Coronary artery (tissue), 2 donors: ENCODE measurements around the gene NEU4.
"Not testable (repeated sequence)": the region's sequence is repeated elsewhere in the genome, so short reads cannot be mapped to it uniquely, and the experiment has no call there.

Experiments
- DNase-seq: peaks from one replicate; pipeline ENCODE4 v3.0.0-alpha.2; 2017; ENCODE audit warnings: low spot score
- H3K27ac ChIP-seq, 2 donors: fragments of 200-600 bp; sonication (generic); one replicate each; pipeline ENCODE4 v1.5.1; 2016 to 2019
- H3K4me3 ChIP-seq: fragments of 200-600 bp; sonication (generic); 2 replicates; pipeline ENCODE4 v1.5.1; 2016; ENCODE audit warnings: mild to moderate bottlenecking, moderate library complexity
- TF ChIP-seq, protein P1 (sequence below): fragments of 200-600 bp; sonication (generic); IDR thresholded peaks from one replicate; pipeline ENCODE4 v1.5.1; 2019; ENCODE audit warnings: antibody characterized with exemption

Gene NEU4, protein sequence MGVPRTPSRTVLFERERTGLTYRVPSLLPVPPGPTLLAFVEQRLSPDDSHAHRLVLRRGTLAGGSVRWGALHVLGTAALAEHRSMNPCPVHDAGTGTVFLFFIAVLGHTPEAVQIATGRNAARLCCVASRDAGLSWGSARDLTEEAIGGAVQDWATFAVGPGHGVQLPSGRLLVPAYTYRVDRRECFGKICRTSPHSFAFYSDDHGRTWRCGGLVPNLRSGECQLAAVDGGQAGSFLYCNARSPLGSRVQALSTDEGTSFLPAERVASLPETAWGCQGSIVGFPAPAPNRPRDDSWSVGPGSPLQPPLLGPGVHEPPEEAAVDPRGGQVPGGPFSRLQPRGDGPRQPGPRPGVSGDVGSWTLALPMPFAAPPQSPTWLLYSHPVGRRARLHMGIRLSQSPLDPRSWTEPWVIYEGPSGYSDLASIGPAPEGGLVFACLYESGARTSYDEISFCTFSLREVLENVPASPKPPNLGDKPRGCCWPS

DNA sequence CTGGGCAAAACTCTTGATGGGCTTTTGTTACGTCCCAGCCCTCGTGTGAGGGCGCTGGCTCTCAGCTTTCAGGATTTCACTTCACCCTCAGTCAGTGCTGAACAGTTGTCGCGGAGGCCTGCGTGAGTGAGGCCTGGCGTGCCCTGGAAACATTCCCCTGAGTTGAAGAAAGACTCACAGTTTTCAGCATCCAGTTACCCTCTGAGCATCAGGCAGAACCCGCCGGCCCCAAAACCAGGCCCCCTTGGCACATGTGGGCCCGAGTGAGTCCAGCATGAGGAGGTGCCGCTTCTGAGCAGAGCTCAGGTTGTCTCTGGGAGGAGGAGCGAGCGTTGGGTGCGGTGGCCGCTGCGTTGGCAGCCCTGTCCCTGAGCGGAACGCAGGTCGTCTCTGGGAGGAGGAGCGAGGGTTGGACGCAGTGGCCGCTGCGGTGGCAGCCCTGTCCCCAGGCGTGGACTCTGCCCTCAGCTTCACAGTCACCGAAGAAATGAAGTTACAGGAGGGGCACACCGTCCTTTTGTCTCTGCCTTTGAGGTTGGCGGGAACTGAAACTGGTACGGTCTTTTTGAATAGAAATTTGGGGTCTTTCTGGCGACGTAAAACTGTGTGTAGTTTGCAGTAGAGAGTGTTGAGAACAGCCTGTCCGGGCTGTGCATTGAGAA, at the start of gene NEU4:
Gene NEU4 (plus strand): TSS at position 473 of the 662 bp plus-strand sequence. CDS start 5,292 bp downstream, outside the sequence.
- TF ChIP-seq, protein P1, sequence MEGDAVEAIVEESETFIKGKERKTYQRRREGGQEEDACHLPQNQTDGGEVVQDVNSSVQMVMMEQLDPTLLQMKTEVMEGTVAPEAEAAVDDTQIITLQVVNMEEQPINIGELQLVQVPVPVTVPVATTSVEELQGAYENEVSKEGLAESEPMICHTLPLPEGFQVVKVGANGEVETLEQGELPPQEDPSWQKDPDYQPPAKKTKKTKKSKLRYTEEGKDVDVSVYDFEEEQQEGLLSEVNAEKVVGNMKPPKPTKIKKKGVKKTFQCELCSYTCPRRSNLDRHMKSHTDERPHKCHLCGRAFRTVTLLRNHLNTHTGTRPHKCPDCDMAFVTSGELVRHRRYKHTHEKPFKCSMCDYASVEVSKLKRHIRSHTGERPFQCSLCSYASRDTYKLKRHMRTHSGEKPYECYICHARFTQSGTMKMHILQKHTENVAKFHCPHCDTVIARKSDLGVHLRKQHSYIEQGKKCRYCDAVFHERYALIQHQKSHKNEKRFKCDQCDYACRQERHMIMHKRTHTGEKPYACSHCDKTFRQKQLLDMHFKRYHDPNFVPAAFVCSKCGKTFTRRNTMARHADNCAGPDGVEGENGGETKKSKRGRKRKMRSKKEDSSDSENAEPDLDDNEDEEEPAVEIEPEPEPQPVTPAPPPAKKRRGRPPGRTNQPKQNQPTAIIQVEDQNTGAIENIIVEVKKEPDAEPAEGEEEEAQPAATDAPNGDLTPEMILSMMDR = no peak
- no peak for DNase-seq
- Histone ChIP-seq H3K27ac (no peak within 1 kb of the TSS), H3K4me3 (no peak within 1 kb of the TSS)

DNA sequence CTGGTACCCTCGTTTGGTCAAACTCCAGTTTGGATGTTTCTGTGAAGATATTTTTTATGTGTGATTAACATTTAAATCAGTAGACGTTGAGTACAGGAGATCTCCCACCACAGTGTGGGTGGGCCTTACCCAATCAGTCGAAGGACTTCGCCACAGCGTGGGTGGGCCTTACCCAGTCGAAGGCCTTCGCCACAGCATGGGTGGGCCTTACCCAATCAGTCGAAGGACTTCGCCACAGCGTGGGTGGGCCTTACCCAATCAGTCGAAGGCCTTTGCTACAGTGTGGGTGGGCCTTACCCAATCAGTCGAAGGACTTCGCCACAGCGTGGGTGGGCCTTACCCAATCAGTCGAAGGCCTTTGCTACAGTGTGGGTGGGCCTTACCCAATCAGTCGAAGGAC, 49.1 kb upstream of the NEU4 start:
- not testable (repeated sequence) for DNase-seq, H3K27ac ChIP-seq, H3K4me3 ChIP-seq

DNA sequence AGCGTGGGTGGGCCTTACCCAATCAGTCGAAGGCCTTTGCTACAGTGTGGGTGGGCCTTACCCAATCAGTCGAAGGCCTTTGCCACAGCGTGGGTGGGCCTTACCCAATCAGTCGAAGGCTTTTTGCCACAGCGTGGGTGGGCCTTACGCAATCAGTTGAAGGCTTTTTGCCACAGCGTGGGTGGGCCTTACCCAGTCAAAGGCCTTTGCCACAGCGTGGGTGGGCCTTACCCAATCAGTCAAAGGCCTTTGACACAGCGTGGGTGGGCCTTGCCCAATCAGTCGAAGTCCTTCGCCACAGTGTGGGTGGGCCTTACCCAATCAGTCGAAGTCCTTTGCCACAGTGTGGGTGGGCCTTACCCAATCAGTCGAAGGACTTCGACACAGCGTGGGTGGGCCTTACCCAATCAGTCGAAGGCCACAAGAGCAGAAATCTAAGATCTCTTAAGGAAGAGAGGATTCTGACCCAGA, 48.7 kb upstream of the NEU4 start:
- no peak overlapping the region for H3K27ac ChIP-seq
- DNase-seq = no peak
- TF ChIP-seq, protein P1 = no peak

DNA sequence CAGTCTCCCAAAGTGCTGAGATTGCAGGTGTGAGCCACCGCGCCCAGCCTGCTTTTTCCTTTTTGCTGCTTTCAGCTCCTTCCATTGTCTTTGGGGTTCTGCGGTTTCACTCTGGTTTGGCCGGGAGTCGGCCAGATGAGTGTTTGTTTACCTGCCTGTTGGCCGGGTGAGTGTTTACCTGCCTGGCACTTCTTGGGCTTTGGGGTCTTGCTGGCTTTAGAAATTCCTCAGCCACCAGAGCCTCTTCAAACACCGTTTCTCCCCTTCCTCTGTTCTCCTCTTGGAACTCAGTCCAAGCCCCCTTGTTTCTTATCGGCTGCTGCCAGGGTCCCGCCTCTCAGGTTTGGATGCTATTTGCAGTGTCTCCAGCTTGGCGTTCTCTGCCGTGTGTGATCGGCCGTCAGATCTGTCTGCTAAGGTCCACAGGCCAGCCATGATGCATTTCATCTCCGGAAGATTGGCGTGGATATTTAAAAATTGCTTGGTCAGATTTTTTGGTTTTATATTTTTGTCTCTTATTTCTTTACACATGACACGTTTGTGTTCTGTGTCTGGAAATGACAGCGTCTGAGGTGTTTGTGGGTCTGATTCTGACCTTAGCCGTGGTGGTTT, 46.6 kb upstream of the NEU4 start:
- no peak for DNase-seq
- no peak overlapping the region for H3K27ac ChIP-seq
- TF ChIP-seq, protein P1 = no peak
- H3K4me3 ChIP-seq = no peak overlapping the region

More for the DNA sequence above, 48.7 kb upstream of the NEU4 start:
- H3K4me3 ChIP-seq = no peak overlapping the region

DNA sequence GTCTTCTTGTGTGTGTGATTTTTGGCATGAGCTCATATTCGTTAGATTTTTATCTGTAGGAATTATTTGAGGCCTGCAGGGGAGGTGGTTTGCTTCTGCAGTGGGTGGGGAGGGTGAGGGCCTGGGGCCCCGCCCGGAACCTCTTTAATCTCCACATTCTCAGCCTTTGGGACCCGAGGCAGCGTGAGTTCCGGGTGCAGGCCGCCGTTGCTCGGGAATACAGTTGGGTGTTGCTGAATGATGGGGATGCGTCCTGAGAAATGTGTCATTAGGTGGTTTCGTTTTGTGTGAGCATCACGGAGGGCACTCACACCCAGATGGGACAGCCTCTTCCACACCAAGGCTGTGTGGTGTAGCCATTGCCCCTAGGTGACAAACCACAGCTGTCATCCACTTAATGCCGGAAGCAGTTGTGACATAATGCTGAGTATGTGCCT, 46.0 kb upstream of the NEU4 start:
- no peak overlapping the region for H3K27ac ChIP-seq
- DNase-seq = no peak

DNA sequence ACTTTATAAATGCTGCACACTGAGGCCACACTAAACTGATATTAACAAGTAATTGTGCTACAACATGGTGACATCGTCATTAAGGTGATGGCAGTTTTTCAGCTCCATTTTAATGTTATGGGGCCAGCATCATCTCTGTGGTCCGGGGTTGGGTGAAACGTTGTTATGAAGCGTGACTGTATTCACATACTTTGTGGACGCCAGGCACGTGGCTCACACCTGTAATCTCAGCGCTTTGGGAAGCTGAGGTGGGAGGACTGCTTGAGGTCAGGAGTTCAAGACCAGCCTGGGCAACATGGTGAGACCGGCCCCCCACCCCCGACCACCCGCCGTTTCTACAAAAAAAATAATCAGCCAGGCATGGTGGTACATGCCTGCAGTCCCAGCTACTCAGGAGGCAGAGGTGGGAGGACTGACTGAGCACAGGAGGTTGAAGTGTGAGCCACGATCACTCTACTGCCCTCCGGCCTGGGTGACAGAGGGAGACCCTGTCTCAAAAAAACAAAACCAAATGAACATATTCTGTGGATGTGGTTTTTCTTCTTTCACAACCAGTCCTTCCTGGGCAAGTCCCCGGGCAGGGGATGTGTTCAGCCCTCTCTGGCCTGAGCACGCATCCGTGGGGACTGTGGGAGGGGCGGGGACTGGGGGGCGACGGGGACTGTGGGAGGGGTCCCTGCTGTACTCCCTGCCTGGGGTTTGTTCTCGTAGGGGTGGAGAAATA, 45.3 kb upstream of the NEU4 start:
- TF ChIP-seq, protein P1 = no peak
- no peak overlapping the region for H3K4me3 ChIP-seq
- no peak overlapping the region for H3K27ac ChIP-seq
- DNase-seq = no peak

More for the DNA sequence above, 46.0 kb upstream of the NEU4 start:
- H3K4me3 ChIP-seq = no peak overlapping the region
- TF ChIP-seq, protein P1 = no peak
